ENCODE results near the gene FABP1.

The FABP1 gene

DNA sequence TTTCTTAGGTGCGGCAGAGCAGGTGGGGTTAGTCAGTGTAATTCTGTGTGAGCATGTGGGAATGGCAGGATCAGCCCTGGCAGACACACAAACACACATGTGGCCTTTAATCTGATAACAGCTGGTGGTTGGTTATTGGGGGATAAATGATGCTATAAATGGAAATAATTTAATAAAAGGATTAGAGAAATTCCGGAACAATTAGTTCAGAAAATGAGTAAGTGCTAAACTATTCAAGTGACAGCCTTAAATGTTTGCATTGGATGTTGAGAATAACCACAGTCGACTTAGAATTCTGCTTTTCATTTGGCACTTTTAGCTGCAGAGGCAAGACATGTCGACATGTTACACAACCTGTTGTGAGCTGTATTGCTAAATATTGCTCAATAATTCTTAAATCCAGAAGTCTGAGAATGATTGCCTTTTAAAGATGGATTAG lies 53.0 kb downstream of the FABP1 start:
- no peak for DNase-seq

DNA sequence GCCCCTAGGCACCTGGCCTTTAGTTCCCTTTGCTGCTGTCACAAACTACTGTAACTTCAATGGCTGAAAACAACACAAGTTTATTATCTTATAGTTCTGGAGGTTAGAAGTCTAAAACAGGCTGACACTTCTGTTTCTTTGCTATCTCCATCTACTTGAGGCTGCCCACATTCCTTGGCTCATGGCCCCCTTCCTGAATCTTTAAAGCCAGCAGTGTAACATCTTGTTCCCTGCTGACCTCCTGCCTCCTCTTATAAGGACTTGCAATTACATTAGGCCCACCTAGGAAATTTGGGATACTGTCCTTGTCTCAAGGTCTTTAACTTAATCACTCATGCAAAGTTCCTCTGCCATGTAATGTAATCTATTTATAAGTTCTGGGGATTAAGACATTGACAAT lies 53.7 kb downstream of the FABP1 start:
- DNase-seq, result no peak
